HG03520 (cell line): ENCODE results near the gene RSPH9.

Source experiments
- ATAC-seq: cut with Tn5 transposase; IDR thresholded peaks from one replicate; pipeline ENCODE4 v1.9.1; 2021; ENCODE audit warnings: mild to moderate bottlenecking, moderate library complexity; ENCODE audit not compliant: unreplicated experiment

Gene RSPH9, protein sequence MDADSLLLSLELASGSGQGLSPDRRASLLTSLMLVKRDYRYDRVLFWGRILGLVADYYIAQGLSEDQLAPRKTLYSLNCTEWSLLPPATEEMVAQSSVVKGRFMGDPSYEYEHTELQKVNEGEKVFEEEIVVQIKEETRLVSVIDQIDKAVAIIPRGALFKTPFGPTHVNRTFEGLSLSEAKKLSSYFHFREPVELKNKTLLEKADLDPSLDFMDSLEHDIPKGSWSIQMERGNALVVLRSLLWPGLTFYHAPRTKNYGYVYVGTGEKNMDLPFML

DNA sequence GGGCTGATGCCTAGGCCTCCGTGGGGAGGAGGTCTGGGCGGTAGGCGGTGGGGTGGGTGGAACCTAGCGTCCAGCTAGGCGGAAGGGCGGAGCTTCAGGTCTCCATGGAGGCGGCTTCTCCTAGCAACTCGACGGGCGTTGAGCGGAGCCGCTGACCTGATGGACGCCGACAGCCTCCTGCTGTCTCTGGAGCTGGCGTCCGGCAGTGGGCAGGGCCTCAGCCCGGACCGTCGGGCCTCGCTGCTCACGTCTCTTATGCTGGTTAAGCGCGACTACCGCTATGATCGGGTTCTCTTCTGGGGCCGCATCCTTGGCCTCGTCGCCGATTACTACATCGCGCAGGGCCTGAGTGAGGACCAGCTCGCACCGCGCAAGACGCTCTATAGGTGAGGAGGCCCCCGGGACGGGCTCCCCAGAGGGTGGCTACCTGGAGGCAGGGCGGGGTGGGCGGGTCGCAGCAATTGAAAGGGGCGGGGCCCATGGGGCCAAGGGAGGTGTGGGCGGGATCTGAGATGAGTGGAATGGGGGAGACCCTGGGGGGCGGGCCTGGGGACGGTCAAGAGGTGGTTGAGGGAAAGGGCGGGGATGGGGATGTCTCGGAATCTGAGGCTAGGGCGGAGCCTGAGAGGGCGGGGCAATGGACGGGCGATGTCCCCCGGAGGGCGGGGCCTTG lies at the start of gene RSPH9:
Gene RSPH9, plus strand, starts transcription at position 97 of the 673 bp plus-strand sequence. Its CDS starts 63 bp downstream, at position 160.
- ATAC-seq = no peak

GRCh38 chr6:43600595-43600994 lies 44.2 kb upstream of the RSPH9 start:
- no peak for ATAC-seq

DNA sequence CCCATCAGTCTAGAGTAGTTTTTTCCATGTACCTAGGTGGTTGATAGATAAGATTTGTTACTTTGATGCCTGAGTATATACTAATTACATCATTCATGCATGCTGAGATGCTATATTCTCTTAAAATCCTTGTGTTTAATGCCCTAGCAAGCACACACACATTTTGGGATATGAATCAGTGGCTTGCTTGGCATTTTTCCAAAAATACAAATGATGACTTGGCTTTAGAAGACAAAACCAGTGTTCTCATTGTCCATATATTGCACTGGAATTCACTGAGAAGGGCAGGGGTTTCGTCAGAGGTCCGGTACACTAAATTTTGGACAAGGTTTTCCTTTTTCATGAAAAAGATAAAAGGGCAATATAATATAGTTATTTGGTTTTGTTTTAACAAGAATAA lies 40.7 kb upstream of the RSPH9 start:
- no peak for ATAC-seq

- no peak for ATAC-seq
Measured at GRCh38 chr6:43606019-43606418, 38.8 kb upstream of the RSPH9 start.

DNA sequence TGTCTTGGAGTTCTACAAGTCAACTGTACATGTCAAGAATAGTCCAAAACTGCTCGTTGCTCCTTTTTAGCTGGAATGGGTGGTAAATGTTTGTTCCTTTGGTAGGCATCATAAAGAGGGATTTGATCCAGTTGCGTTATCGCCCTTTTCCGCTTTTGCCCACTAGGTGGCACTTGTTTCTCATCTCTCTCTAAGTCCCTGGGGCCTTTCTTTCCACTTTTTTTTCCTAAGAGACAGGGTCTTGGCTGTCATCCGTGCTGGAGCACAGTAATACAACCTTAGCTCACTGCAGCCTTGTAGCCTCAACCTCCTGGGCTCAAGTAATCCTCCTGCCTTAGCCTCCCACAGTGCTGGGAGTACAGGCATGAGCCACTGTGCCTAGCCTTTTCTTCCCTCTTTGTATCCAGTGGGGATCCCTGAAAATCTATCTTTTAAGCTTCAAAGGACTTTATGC lies 36.5 kb upstream of the RSPH9 start:
- ATAC-seq = no peak

DNA sequence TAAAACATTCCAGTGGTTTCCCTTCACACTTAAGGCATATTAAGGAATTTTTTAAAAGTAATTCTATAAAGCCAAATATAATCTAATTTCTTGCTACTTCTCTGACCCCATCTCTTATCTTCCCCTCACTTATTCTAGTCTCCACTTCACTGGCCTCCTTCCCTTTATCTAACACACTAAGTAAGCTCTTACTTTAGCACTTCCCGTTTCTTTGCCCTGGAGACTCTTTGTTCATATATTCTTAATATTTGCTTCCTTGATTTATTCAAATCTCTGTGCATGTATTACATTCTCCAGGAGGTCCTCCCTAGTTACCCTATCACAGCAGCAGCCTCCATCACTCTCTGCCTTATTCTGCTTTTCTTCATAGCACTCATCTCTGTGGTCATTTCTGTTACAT lies 36.0 kb upstream of the RSPH9 start:
- ATAC-seq = no peak

DNA sequence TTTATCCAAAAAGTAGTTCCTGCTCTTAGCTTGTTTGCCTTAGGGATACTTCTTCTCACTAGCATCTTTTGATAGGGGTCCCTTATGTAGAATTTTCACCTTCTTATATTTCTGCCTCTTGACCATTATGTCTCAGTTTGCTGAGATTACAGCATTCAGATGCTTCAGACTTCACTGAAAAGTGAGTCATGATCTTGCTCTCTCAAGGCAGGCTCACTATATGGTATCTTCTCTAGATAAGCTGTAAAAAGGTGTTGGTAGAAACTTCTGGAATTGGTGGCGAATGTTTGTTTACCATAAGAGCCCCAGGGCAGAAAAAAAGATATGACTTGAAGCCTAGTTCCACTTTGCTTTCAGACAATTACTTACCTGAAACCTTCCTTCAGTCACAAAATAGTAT lies 35.4 kb upstream of the RSPH9 start:
- ATAC-seq = no peak

GRCh38 chr6:43610431-43610830 lies 34.4 kb upstream of the RSPH9 start:
- no peak for ATAC-seq

DNA sequence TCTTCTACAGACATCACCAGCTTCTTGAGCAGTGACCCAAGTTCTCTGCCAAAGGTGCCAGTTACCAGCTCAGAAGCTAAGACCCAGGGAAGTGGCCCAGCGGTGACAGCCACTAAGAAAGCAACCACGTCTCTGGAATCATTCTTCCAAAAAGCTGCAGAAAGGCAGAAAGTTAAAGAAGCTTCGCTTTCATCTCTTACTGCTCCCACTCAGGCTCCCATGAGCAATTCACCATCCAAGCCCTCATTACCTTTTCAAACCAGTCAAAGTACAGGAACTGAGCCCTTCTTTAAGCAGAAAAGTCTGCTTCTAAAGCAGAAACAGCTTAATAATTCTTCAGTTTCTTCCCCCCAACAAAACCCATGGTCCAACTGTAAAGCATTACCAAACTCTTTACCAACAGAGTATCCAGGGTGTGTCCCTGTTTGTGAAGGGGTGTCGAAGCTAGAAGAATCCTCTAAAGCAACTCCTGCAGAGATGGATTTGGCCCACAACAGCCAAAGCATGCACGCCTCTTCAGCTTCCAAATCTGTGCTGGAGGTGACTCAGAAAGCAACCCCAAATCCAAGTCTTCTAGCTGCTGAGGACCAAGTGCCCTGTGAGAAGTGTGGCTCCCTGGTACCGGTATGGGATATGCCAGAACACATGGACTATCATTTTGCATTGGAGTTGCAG lies 31.0 kb upstream of the RSPH9 start:
- no peak for ATAC-seq

DNA sequence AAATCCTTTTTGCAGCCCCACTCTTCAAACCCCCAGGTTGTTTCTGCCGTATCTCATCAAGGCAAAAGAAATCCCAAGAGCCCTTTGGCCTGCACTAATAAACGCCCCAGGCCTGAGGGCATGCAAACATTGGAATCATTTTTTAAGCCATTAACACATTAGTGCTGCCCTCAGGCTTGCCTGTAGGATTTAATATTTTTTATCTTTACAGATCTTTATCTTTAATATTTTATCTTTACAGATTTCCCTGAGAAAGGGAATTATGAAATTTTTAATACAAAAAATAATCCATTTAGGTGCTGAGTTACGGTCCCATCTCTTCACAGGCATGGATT lies 30.5 kb upstream of the RSPH9 start:
- no peak for ATAC-seq

- ATAC-seq = no peak
Measured at GRCh38 chr6:43616725-43617472, 27.9 kb upstream of the RSPH9 start.

GRCh38 chr6:43621078-43621835 lies 23.6 kb upstream of the RSPH9 start:
- no peak for ATAC-seq

DNA sequence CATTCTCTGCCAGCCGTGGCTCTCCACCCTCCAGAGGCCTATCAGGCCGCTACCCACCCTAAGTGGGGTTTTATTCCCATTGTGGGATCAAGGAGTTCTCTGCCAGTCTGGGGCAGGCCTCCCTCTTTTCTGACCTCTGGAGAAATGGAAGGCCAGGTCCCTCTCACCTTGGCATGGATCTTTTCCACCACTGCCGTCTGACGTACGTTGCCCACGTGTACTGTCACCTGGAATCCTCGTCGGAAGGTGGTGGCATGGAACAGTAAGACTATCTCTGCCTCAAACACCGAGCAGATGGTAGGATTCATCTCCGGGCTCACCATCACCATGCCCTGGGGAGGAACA lies 23.0 kb upstream of the RSPH9 start:
- ATAC-seq = no peak

DNA sequence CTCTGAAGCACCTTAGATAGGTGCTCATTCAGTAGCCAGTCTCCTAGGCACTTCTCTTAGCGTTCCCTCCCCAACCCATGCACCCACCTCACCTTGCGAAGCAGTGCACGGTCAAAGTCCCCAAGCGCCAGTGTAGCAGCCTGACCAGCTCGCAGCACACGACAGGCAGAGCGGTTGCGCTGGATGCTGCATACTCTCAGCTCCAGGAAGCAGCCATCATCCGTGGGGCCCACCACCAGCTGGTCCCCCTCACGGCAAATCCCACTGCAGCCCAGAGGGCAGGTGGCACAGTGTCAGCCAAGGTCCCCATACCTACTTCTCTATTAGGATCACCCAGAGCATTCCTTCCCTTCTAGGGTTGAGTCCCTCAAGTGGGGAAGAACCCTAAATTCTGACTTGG lies 22.3 kb upstream of the RSPH9 start:
- no peak for ATAC-seq

DNA sequence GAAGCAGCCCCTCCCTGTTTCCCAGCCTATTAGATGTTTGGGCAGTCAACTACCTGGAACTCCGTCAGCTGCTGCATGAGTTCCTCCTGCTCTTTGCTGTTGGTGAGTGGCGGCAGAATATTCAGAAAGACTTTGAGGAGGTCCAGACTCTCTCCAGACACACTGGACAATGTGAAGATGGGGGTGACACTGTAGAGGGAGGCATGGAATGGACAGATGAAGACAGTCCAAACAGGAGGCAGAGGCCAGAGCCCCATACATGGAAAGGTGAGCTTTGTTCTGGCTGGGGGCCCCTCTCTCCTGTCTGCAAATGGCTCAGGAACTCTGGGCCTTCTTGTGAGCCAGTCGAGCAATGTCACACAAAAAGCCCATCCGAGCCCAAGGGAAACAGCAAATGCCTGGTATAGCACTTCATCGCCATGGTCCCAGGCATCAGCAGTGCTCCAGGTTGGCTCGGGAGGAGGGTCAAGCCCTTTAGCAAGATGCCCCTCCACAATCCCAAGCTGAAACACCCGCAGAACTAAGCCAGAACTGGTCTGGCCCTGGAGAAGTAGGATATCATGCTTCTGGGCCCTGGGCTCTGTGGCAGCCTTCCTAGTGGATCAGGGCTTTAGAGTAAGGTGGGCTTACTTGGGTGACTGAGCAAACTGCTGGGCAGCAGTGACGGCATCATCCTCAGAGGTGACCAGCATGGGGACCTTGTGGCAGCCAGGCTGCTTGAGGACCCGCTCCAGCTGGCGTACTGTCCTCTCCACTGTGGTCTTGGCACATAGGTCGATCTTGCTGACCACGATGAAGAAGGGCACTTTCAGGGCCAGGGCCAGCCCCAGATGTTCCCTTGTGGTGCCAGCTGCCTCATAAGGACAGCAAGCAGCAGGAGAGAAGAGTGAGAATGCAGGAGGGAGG lies 20.7 kb upstream of the RSPH9 start:
- ATAC-seq = no peak

DNA sequence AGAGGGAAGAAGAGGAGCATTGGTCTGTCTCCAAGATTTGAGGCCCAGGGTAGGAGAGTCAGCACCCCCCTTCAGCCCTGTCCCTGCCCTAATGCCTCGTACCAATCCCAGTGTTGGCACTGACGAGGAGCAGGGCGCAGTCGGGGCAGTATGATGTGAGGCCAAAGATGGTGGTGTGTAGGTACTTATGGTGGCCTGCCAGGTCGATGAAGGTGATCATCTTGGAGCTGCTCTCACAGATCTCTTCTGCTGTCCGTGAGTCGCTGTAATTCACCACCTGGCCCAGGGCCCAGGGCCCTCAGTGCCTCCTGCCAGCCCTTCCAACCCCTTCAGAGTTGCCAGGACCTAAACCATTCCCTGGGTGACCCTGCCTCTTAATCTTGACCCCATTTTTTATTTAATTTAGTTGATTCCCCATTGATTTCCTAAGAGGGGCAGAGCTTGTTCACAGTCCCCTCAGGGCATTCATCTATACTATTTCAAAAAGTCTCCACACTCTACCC lies 20.0 kb upstream of the RSPH9 start:
- ATAC-seq = no peak

GRCh38 chr6:43625393-43625992 lies 19.3 kb upstream of the RSPH9 start:
- no peak for ATAC-seq

- no peak for ATAC-seq
Measured at GRCh38 chr6:43627008-43627825, 17.6 kb upstream of the RSPH9 start.
